ENCODE results near the gene BBS9.
"Not testable (repeated sequence)": the region's sequence is repeated elsewhere in the genome, so short reads cannot be mapped to it uniquely, and the experiment has no call there.

The BBS9 gene

GRCh38 chr7:33196221-33196620, 66.9 kb downstream of the BBS9 start:
- no peak for DNase-seq (ENCODE audit: low spot score)

- no peak for DNase-seq (ENCODE audit: low spot score)
Measured at GRCh38 chr7:33200282-33200681, 70.9 kb downstream of the BBS9 start.

GRCh38 chr7:33201821-33202220, 72.5 kb downstream of the BBS9 start:
- no peak for DNase-seq (ENCODE audit: low spot score)

- no peak for DNase-seq (ENCODE audit: low spot score)
Measured at GRCh38 chr7:33210958-33211357, 81.6 kb downstream of the BBS9 start.

GRCh38 chr7:33212144-33212543, 82.8 kb downstream of the BBS9 start:
- DNase-seq (ENCODE audit: low spot score): no peak

- DNase-seq (ENCODE audit: low spot score): no peak
Measured at GRCh38 chr7:33215992-33216391, 86.6 kb downstream of the BBS9 start.

GRCh38 chr7:33217595-33217994, 88.2 kb downstream of the BBS9 start:
- no peak for DNase-seq (ENCODE audit: low spot score)

GRCh38 chr7:33218841-33219535, 89.6 kb downstream of the BBS9 start:
- DNase-seq (ENCODE audit: low spot score): not testable (repeated sequence)

GRCh38 chr7:33220231-33220630, 90.9 kb downstream of the BBS9 start:
- no peak for DNase-seq (ENCODE audit: low spot score)

- no peak for DNase-seq (ENCODE audit: low spot score)
Measured at GRCh38 chr7:33221390-33221789, 92.0 kb downstream of the BBS9 start.

GRCh38 chr7:33232632-33233145, 103.3 kb downstream of the BBS9 start:
- DNase-seq (ENCODE audit: low spot score): no peak

- no peak for DNase-seq (ENCODE audit: low spot score)
Measured at GRCh38 chr7:33233659-33234058, 104.3 kb downstream of the BBS9 start.

- DNase-seq (ENCODE audit: low spot score): no peak
Measured at GRCh38 chr7:33237036-33237435, 107.7 kb downstream of the BBS9 start.

GRCh38 chr7:33243319-33243881, 114.0 kb downstream of the BBS9 start:
- peak; percentile 36 for DNase-seq (ENCODE audit: low spot score)

- no peak for DNase-seq (ENCODE audit: low spot score)
Measured at GRCh38 chr7:33248671-33249070, 119.3 kb downstream of the BBS9 start.

- peak; percentile 15 for DNase-seq (ENCODE audit: low spot score)
Measured at GRCh38 chr7:33250421-33250871, 121.1 kb downstream of the BBS9 start.

GRCh38 chr7:33251301-33251700, 121.9 kb downstream of the BBS9 start:
- no peak for DNase-seq (ENCODE audit: low spot score)

GRCh38 chr7:33258491-33258951, 129.2 kb downstream of the BBS9 start:
- DNase-seq (ENCODE audit: low spot score): no peak

GRCh38 chr7:33261585-33261984, 132.2 kb downstream of the BBS9 start:
- no peak for DNase-seq (ENCODE audit: low spot score)

GRCh38 chr7:33262476-33262875, 133.1 kb downstream of the BBS9 start:
- no peak for DNase-seq (ENCODE audit: low spot score)

- not testable (repeated sequence) for DNase-seq (ENCODE audit: low spot score)
Measured at GRCh38 chr7:33271839-33272371, 142.5 kb downstream of the BBS9 start.

GRCh38 chr7:33273356-33273755, 144.0 kb downstream of the BBS9 start:
- DNase-seq (ENCODE audit: low spot score): no peak

- DNase-seq (ENCODE audit: low spot score): no peak
Measured at GRCh38 chr7:33276325-33276724, 147.0 kb downstream of the BBS9 start.

Data from AG08396 (cell line).